SU-DHL-6 (cell line): ENCODE results near the gene PXDC1.
"Not testable (repeated sequence)": the region's sequence is repeated elsewhere in the genome, so short reads cannot be mapped to it uniquely, and the experiment has no call there.

Experiments used
- H2AFZ ChIP-seq: fragments of 200-600 bp; sonication (generic); 2 replicates; pipeline ENCODE4 v1.6.1; 2014; ENCODE audit warnings: low read depth, mild to moderate bottlenecking, moderate library complexity, mixed read lengths, antibody characterized with exemption, low read length; ENCODE audit not compliant: severe bottlenecking
- H3F3A ChIP-seq: fragments of 200-600 bp; shearing (Covaris generic); 2 replicates; pipeline ENCODE4 v1.6.0; 2016; ENCODE audit warnings: antibody characterized with exemption, mild to moderate bottlenecking; ENCODE audit not compliant: insufficient read depth
- H3K27ac ChIP-seq: fragments of 200-600 bp; sonication (generic); 2 replicates; pipeline ENCODE4 v1.5.1; 2016; ENCODE audit warnings: low read depth, mild to moderate bottlenecking, low read length, moderate library complexity, mixed read lengths
- H3K27me3 ChIP-seq: fragments of 200-600 bp; sonication (generic), shearing (Covaris generic); 2 replicates; pipeline ENCODE4 v1.6.0; 2014; ENCODE audit warnings: mild to moderate bottlenecking, low read length
- H3K36me3 ChIP-seq: fragments of 200-600 bp; sonication (generic); 2 replicates; pipeline ENCODE4 v1.6.1; 2014; ENCODE audit warnings: mild to moderate bottlenecking, low read length, mixed read lengths
- H3K4me2 ChIP-seq: fragments of 300-600, 200-600 bp; shearing (Covaris generic), sonication (generic); 2 replicates; pipeline ENCODE4 v1.6.0; 2014; ENCODE audit warnings: low read length, low read depth, mild to moderate bottlenecking; ENCODE audit not compliant: poor library complexity, severe bottlenecking
- H3K4me3 ChIP-seq: fragments of 200-600 bp; sonication (generic); 2 replicates; pipeline ENCODE4 v1.5.1; 2014; ENCODE audit warnings: antibody characterized with exemption, low read length, mild to moderate bottlenecking, mixed read lengths; ENCODE audit not compliant: insufficient read depth, poor library complexity, severe bottlenecking
- H3K79me2 ChIP-seq: fragments of 200-600 bp; sonication (generic); 2 replicates; pipeline ENCODE4 v1.6.1; 2014; ENCODE audit warnings: mild to moderate bottlenecking, low read length, moderate library complexity; ENCODE audit not compliant: insufficient read depth
- H3K9ac ChIP-seq: fragments of 200-600 bp; sonication (generic); 2 replicates; pipeline ENCODE4 v1.7.0; 2014; ENCODE audit warnings: mild to moderate bottlenecking, low read length
- H3K9me2 ChIP-seq: fragments of 200-600 bp; sonication (generic); replicated peaks from 2 replicates; pipeline ENCODE4 v1.6.1; 2014; ENCODE audit warnings: low read length; ENCODE audit not compliant: insufficient read depth
- H3K9me3 ChIP-seq: fragments of 200-600 bp; sonication (generic); 2 replicates; pipeline ENCODE4 v1.6.1; 2014; ENCODE audit warnings: low read length, mixed read lengths; ENCODE audit not compliant: insufficient read depth
- H4K20me1 ChIP-seq: fragments of 200-600 bp; sonication (generic); 2 replicates; pipeline ENCODE4 v1.6.1; 2014; ENCODE audit warnings: low read depth, mild to moderate bottlenecking, antibody characterized with exemption, low read length, moderate library complexity, mixed read lengths
- EZH2phosphoT487 ChIP-seq: fragments of 200-600 bp; sonication (generic), shearing (Covaris generic); conservative IDR thresholded peaks from 2 replicates; pipeline ENCODE4 v1.6.1; 2018; ENCODE audit warnings: mild to moderate bottlenecking, antibody characterized with exemption, low read length, moderate library complexity, mixed read lengths
- TF ChIP-seq, protein P1 (sequence below): fragments of 200-600 bp; sonication (generic); IDR thresholded peaks from one replicate; pipeline ENCODE4 v1.5.1; 2017; ENCODE audit warnings: antibody characterized with exemption, mild to moderate bottlenecking, low read length, moderate library complexity; ENCODE audit not compliant: insufficient read depth, poor library complexity, severe bottlenecking

Gene PXDC1

DNA sequence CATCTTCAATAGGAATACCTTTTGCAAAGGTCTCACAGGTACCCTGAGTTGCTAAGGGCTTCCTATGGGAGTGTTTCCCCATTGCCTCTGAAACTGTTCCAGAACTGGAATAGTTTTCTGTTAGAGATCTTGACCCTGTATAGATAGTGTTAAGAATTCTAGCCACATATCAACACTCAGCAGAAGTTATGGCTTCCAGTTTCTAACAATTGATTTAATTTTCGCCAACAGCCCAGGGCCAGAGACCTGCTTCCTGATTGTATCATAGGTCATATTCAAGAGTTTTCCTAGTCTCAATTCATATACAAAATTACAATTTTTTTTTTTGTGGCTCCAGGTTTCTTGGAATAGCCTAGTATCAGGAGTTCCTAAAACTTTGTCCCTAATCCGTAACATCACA, 61.0 kb downstream of the PXDC1 start:
- no peak overlapping the region for H3K9ac ChIP-seq
- no peak overlapping the region for H3K4me2 ChIP-seq
- no peak overlapping the region for H2AFZ ChIP-seq
- no peak overlapping the region for H3K27ac ChIP-seq
- no peaks in the 10 kb centered on the region for H3K9me2 ChIP-seq
- TF ChIP-seq, protein P1, sequence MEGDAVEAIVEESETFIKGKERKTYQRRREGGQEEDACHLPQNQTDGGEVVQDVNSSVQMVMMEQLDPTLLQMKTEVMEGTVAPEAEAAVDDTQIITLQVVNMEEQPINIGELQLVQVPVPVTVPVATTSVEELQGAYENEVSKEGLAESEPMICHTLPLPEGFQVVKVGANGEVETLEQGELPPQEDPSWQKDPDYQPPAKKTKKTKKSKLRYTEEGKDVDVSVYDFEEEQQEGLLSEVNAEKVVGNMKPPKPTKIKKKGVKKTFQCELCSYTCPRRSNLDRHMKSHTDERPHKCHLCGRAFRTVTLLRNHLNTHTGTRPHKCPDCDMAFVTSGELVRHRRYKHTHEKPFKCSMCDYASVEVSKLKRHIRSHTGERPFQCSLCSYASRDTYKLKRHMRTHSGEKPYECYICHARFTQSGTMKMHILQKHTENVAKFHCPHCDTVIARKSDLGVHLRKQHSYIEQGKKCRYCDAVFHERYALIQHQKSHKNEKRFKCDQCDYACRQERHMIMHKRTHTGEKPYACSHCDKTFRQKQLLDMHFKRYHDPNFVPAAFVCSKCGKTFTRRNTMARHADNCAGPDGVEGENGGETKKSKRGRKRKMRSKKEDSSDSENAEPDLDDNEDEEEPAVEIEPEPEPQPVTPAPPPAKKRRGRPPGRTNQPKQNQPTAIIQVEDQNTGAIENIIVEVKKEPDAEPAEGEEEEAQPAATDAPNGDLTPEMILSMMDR: no peak
- no peak for TF ChIP-seq EZH2phosphoT487
- 0 out of 2 replicates have a peak, but pooled peaks cover 4% of the 10 kb centered on the region for H3K27me3 ChIP-seq
- H3F3A ChIP-seq: no peaks in the 10 kb centered on the region
- H3K9me3 ChIP-seq: no peaks in the 10 kb centered on the region
- no peaks in the 10 kb centered on the region for H4K20me1 ChIP-seq
- H3K36me3 ChIP-seq: no peaks in the 10 kb centered on the region
- H3K4me3 ChIP-seq: no peak overlapping the region
- H3K79me2 ChIP-seq: no peaks in the 10 kb centered on the region

DNA sequence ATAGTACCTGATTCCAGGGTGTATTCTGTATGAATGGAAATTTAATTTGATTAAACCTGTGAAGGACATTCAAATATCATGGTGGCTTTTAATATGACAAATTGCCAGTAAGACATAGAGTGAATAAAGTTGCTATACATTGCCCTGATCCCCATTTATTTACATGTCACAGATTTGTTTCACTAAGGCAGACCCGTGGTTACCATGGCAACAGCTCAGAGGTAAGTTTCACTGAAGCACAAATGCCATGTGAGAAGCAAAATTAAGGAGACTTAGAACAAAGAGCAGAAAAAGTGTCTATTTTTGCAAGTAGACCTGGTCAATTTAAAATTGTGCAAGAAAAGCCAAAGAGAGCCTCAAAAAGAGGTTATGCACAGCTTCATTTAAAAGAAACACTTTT, 63.7 kb downstream of the PXDC1 start:
- H3K9me2 ChIP-seq: no peaks in the 10 kb centered on the region
- H3F3A ChIP-seq: no peaks in the 10 kb centered on the region
- H3K9ac ChIP-seq: no peak overlapping the region
- TF ChIP-seq, protein P1: no peak
- TF ChIP-seq EZH2phosphoT487: no peak
- no peaks in the 10 kb centered on the region for H3K27me3 ChIP-seq
- no peak overlapping the region for H3K4me3 ChIP-seq
- H2AFZ ChIP-seq: no peak overlapping the region
- no peaks in the 10 kb centered on the region for H3K36me3 ChIP-seq
- no peak overlapping the region for H3K4me2 ChIP-seq
- H3K9me3 ChIP-seq: no peaks in the 10 kb centered on the region
- no peaks in the 10 kb centered on the region for H4K20me1 ChIP-seq
- H3K27ac ChIP-seq: no peak overlapping the region
- no peaks in the 10 kb centered on the region for H3K79me2 ChIP-seq

DNA sequence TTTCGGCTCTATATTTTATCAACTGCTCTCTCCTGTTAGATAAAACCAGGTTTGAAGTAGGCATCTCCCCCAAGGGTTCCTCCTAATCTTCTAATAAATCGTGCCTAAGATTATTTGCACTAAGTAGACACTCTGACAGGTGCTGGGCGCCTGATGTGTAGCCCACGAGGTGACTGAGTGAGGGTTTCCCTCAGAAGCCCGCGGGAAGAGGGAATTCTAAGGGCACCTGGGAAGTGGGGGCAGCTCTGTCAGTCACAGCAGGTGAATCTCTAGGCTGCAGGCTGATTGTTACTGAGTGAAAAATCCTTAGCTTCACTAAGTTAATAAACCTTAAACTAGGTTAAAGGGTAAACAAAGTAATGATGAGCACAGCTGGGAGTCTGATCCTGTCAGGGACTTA, 68.2 kb downstream of the PXDC1 start:
- Histone ChIP-seq H2AFZ (no peak overlapping the region), H3K9me2 (0 out of 2 replicates have a peak, but pooled peaks cover 5% of the 10 kb centered on the region), H3K9ac (no peak overlapping the region), H3K27me3 (no peaks in the 10 kb centered on the region), H3F3A (no peaks in the 10 kb centered on the region), H4K20me1 (no peaks in the 10 kb centered on the region), H3K4me3 (no peak overlapping the region), H3K79me2 (no peaks in the 10 kb centered on the region), H3K4me2 (no peak overlapping the region), H3K36me3 (no peaks in the 10 kb centered on the region), H3K9me3 (no peaks in the 10 kb centered on the region), H3K27ac (no peak overlapping the region)
- TF ChIP-seq, protein P1: no peak
- no peak for TF ChIP-seq EZH2phosphoT487

- Histone ChIP-seq H3K79me2 (no peaks in the 10 kb centered on the region), H3K4me2 (no peak overlapping the region), H3K9me2 (0 out of 2 replicates have a peak, but pooled peaks cover 5% of the 10 kb centered on the region), H3K36me3 (no peaks in the 10 kb centered on the region), H3K27me3 (no peaks in the 10 kb centered on the region), H3K9me3 (no peaks in the 10 kb centered on the region), H4K20me1 (no peaks in the 10 kb centered on the region), H3K9ac (no peak overlapping the region), H2AFZ (no peak overlapping the region), H3F3A (no peaks in the 10 kb centered on the region), H3K4me3 (no peak overlapping the region), H3K27ac (no peak overlapping the region)
- TF ChIP-seq, protein P1: no peak
- TF ChIP-seq EZH2phosphoT487: no peak
These were observed 72.6 kb downstream of the PXDC1 start for GRCh38 chr6:3678946-3679345.

DNA sequence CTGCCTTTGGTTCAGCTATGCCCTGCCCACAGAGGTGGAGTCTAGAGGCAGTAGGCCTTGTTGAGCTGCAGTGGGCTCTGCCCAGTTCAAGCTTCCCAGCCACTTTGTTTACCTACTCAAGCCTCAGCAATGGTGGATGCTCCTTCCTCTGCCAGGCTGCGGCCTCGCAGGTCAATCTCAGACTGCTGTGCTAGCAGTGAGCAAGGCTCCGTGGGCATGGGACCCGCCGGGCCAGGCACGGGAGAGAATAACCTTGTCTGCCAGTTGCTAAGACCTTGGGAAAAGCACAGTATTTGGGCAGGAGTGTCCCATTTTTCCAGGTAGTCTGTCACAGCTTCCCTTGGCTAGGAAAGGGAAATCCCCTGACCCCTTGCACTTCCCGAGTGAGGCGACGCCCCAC, 73.8 kb downstream of the PXDC1 start:
- not testable (repeated sequence) for H3K4me2 ChIP-seq, H3F3A ChIP-seq, H3K79me2 ChIP-seq, H3K4me3 ChIP-seq, H3K9me3 ChIP-seq, H3K36me3 ChIP-seq, H2AFZ ChIP-seq, H3K9ac ChIP-seq, H3K9me2 ChIP-seq, H3K27me3 ChIP-seq, H3K27ac ChIP-seq, H4K20me1 ChIP-seq
